Activated naive CD8-positive, alpha-beta T cell treated with anti-CD3 and anti-CD28 coated beads for 36 hours (primary cell): ENCODE measurements around the gene CFD. TPM values are rescaled to one million over a fixed set of nuclear protein-coding genes. Genes with fewer than 3 reads are reported as not detected.
"Not testable (repeated sequence)": the region's sequence is repeated elsewhere in the genome, so short reads cannot be mapped to it uniquely, and the experiment has no call there.

Source experiments
- DNase-seq: peaks from one replicate; pipeline ENCODE4 v3.0.0; 2021
- H3K27ac Mint-ChIP-seq: one replicate; pipeline ENCODE4 v1.8.0; 2022; ENCODE audit warnings: mild to moderate bottlenecking, moderate library complexity, mixed read lengths
- H3K27me3 Mint-ChIP-seq: one replicate; pipeline ENCODE4 v1.8.0; 2022; ENCODE audit warnings: mild to moderate bottlenecking, mixed read lengths
- H3K36me3 Mint-ChIP-seq: one replicate; pipeline ENCODE4 v1.8.0; 2021; ENCODE audit warnings: mild to moderate bottlenecking, mixed read lengths
- H3K4me1 Mint-ChIP-seq: one replicate; pipeline ENCODE4 v1.8.0; 2021; ENCODE audit warnings: mixed read lengths
- H3K4me3 Mint-ChIP-seq: one replicate; pipeline ENCODE4 v1.8.0; 2022; ENCODE audit warnings: mild to moderate bottlenecking, moderate library complexity, mixed read lengths
- H3K9me3 Mint-ChIP-seq: one replicate; pipeline ENCODE4 v1.8.0; 2022; ENCODE audit warnings: mixed read lengths
- total RNA-seq, 2 experiments: library from RNA; stranded (reverse); gene quantifications; one replicate each; pipeline ENCODE4 v1.2.3, GENCODE V29; 2021

CFD gene
- 1 to 10 TPM; 1.8 TPM for total RNA-seq

DNA sequence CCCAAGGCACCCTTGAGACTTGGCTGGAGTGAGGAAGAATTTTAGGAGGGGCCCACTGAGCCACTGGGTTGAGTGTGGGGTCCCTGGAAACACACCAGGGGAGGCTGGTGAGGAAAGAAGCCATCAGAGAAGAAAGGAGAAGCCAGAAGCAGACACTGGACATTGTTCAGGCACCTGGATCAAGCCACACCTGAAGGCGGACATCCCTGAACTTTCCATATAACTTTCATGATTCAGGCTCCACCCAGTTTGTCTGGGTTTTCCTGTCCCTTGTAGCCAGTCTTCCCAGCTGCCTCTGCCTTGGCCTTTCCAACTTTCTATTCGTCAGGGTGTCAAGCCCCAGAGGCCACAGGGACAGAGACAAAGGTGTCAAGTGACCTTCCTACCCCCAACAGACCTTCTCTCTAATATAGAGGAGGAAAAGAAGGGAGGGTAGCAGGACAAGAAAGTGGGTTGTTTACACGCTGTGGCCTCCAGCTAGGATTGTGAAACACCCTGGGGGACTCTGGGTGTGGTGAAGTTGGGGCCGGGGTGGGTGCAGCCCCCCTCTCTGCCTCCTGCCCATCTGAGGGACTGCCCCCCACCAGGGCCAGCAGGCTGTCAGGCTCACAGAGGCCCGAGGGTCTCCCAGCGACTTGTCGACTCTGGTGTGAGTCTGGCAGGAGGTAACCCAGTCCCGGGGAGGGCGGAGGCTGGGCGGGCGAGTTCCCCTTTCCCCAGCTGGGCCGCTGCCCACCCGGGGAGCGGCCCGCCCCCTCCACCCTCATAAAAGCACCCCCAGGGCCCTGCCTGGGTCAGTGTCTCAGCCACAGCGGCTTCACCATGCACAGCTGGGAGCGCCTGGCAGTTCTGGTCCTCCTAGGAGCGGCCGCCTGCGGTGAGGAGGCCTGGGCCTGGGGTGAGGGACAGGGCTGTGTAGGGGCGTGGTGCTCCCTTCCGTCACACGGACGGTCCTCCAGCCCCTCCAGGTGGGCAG is at the start of gene CFD:
Gene CFD (plus strand): TSS at position 797 of the 976 bp plus-strand sequence. CDS start 26 bp downstream, at position 823.
- H3K4me1 Mint-ChIP-seq, result peaks cover 10% of the 10 kb centered on the region
- no peak within 1 kb of the TSS for H3K27ac Mint-ChIP-seq
- no peak for DNase-seq
- H3K4me3 Mint-ChIP-seq, result peak within 1 kb of the TSS; percentile 34
- no peaks in the 10 kb centered on the region for H3K9me3 Mint-ChIP-seq
- H3K27me3 Mint-ChIP-seq, result peaks cover 21% of the 10 kb centered on the region
- no peaks in the 10 kb centered on the region for H3K36me3 Mint-ChIP-seq

DNA sequence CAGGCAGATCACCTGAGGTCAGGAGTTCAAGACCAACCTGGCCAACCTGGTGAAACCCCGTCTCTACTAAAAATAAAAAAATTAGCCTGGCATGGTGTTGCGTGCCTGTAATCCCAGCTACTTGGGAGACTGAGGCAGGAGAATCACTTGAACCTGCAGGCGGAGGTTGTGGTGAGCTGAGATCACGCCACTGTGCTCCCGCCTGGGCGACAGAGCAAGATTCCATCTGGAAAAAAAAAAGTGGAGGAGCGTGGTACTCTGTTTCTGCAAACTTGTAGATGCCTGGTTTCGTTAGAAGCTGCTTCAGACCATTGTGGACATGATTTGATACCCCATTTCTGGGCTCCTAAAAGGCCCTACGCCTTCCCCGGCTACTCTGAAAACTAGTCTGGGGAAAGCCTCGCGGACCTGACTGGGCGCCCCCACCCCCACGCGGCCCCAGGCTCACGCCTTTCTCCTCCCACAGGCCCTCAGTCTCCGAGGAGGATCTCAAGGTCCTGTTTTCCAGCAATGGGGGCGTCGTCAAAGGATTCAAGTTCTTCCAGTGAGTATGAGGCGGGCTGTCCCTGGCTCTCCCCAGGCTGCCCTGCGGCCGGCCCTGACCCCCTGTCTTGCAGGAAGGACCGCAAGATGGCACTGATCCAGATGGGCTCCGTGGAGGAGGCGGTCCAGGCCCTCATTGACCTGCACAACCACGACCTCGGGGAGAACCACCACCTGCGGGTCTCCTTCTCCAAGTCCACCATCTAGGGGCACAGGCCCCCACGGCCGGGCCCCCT is 49.2 kb upstream of the CFD start:
- Mint-ChIP-seq H3K36me3 (peaks cover 47% of the 10 kb centered on the region), H3K27me3 (peaks cover 3% of the 10 kb centered on the region), H3K27ac (no peak overlapping the region), H3K9me3 (no peaks in the 10 kb centered on the region), H3K4me1 (peaks cover 2% of the 10 kb centered on the region), H3K4me3 (no peak overlapping the region)
- no peak for DNase-seq

DNA sequence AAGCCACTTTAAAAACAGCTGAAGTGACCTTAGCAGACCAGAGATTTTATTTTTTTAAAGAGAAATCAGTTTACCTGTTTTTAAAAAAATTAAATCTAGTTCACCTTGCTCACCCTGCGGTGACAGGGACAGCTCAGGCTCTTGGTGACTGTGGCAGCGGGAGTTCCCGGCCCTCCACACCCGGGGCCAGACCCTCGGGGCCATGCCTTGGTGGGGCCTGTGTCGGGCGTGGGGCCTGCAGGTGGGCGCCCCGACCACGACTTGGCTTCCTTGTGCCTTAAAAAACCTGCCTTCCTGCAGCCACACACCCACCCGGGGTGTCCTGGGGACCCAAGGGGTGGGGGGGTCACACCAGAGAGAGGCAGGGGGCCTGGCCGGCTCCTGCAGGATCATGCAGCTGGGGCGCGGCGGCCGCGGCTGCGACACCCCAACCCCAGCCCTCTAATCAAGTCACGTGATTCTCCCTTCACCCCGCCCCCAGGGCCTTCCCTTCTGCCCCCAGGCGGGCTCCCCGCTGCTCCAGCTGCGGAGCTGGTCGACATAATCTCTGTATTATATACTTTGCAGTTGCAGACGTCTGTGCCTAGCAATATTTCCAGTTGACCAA is 48.5 kb upstream of the CFD start:
- H3K4me3 Mint-ChIP-seq, result no peak overlapping the region
- peaks cover 51% of the 10 kb centered on the region for H3K36me3 Mint-ChIP-seq
- peaks cover 2% of the 10 kb centered on the region for H3K4me1 Mint-ChIP-seq
- no peak for DNase-seq
- H3K27ac Mint-ChIP-seq, result no peak overlapping the region
- peaks cover 3% of the 10 kb centered on the region for H3K27me3 Mint-ChIP-seq
- peaks cover 2% of the 10 kb centered on the region for H3K9me3 Mint-ChIP-seq

DNA sequence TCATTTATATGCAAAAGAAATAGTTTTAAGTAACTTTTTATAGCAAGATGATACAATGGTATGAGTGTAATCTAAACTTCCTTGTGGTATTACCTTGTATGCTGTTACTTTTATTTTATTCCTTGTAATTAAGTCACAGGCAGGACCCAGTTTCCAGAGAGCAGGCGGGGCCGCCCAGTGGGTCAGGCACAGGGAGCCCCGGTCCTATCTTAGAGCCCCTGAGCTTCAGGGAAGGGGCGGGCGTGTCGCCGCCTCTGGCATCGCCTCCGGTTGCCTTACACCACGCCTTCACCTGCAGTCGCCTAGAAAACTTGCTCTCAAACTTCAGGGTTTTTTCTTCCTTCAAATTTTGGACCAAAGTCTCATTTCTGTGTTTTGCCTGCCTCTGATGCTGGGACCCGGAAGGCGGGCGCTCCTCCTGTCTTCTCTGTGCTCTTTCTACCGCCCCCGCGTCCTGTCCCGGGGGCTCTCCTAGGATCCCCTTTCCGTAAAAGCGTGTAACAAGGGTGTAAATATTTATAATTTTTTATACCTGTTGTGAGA is 47.9 kb upstream of the CFD start:
- H3K27ac Mint-ChIP-seq, result no peak overlapping the region
- peaks cover 4% of the 10 kb centered on the region for H3K9me3 Mint-ChIP-seq
- H3K36me3 Mint-ChIP-seq, result peaks cover 55% of the 10 kb centered on the region
- peaks cover 2% of the 10 kb centered on the region for H3K4me1 Mint-ChIP-seq
- no peak overlapping the region for H3K4me3 Mint-ChIP-seq
- no peak for DNase-seq
- H3K27me3 Mint-ChIP-seq, result peaks cover 3% of the 10 kb centered on the region

DNA sequence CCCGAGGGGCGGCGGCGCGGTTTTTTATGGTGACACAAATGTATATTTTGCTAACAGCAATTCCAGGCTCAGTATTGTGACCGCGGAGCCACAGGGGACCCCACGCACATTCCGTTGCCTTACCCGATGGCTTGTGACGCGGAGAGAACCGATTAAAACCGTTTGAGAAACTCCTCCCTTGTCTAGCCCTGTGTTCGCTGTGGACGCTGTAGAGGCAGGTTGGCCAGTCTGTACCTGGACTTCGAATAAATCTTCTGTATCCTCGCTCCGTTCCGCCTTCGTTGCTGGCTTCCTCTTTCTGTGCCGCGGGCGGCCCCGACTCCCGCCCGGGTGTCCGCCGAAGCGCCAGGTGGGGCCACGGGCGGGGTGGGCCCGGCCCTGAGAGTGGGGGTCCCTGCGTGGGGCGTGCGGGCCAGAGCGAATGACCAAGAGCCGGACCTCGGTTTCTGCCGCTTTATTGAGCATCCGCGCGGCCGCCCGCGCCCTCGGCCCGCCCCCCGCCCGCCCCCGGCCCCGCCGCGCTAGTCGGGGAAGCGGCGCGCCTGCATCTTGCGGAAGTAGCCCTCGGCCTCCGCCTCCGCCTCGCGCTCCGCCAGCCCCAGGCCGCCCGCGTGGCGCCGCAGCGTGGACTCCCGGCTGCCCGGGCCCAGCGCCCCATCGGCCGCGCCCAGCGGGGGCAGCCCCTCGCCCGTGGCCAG is 47.3 kb upstream of the CFD start:
- peaks cover 5% of the 10 kb centered on the region for H3K9me3 Mint-ChIP-seq
- H3K27me3 Mint-ChIP-seq, result peaks cover 3% of the 10 kb centered on the region
- H3K36me3 Mint-ChIP-seq, result peaks cover 51% of the 10 kb centered on the region
- DNase-seq, result no peak
- peaks cover 2% of the 10 kb centered on the region for H3K4me1 Mint-ChIP-seq
- no peak overlapping the region for H3K27ac Mint-ChIP-seq
- H3K4me3 Mint-ChIP-seq, result no peak overlapping the region

DNA sequence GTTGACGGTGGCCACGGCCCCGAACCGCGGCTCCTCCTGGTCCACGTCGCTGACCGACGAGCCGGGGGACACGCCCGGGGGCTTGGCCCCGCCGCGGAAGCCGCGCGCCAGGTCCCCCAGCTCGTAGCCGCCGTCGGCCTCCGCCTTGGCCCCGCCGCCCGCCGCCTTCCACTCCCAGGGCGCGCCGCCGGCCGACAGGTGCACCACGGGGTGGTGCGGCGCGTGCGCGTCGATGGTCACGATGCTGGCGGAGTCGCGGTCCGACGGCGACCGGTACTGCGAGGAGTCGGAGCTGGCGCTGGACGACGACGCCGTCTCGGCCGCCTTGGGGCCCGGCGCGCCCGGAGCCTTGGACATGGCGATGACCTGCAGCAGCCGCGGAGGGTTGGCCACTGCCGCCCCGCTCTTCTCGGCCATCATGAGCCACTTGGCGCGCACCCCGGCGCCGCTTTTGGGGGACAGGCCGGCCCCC is 46.7 kb upstream of the CFD start:
- Mint-ChIP-seq H3K36me3 (peaks cover 46% of the 10 kb centered on the region), H3K4me1 (peaks cover 2% of the 10 kb centered on the region), H3K4me3 (no peak overlapping the region), H3K27me3 (peaks cover 3% of the 10 kb centered on the region), H3K27ac (no peak overlapping the region), H3K9me3 (peaks cover 5% of the 10 kb centered on the region)
- DNase-seq, result no peak

DNA sequence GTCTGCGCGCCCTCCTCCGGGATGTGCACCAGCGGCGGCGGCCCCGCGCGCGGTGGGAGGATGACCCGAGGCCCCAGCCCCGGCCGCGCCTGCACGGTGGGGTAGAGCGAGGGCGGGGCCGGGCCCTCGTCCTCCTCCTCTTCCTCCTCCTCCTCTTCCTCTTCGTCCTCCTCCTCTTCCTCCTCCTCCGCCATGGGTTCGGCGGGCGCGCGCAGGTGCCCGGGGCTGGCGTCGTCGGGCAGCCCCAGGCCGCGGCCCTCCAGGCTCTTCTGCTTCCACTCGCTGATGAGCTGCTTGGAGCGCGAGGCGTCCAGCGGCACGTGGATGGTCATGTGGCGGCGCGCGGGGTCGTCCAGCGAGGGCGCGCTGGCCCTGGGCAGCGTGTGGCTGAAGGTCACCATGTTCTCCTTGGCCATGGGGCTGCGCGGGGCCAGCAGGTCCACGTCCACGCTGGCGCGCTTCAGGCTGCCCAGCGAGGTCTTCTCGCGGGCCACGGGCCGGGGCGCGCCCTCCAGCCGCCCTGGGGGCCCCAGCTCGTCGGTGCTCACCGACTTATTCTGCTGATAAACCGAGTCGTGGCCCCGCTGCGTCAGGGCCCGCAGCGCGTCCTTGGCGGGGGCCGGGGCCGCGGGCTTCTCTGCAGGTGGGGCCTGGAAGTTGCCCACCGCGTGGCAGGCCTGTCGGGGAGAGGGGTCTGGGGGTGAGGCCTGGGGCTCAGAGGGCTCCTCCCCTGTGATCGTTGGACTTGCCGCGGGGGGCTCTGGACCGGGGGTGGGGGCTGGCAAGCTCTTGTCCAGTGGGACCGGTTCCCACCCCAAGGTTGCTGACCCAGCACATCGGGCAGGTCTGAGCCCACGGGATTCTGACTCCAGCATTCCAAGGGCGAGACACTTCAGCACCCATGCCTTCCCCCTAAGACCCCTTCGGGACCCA is 46.0 kb upstream of the CFD start:
- Mint-ChIP-seq H3K4me3 (peak overlapping the region; percentile 14), H3K4me1 (peaks cover 2% of the 10 kb centered on the region), H3K36me3 (peaks cover 42% of the 10 kb centered on the region), H3K9me3 (peaks cover 5% of the 10 kb centered on the region), H3K27ac (peak overlapping the region; percentile 75), H3K27me3 (peaks cover 3% of the 10 kb centered on the region)
- DNase-seq, result no peak

DNA sequence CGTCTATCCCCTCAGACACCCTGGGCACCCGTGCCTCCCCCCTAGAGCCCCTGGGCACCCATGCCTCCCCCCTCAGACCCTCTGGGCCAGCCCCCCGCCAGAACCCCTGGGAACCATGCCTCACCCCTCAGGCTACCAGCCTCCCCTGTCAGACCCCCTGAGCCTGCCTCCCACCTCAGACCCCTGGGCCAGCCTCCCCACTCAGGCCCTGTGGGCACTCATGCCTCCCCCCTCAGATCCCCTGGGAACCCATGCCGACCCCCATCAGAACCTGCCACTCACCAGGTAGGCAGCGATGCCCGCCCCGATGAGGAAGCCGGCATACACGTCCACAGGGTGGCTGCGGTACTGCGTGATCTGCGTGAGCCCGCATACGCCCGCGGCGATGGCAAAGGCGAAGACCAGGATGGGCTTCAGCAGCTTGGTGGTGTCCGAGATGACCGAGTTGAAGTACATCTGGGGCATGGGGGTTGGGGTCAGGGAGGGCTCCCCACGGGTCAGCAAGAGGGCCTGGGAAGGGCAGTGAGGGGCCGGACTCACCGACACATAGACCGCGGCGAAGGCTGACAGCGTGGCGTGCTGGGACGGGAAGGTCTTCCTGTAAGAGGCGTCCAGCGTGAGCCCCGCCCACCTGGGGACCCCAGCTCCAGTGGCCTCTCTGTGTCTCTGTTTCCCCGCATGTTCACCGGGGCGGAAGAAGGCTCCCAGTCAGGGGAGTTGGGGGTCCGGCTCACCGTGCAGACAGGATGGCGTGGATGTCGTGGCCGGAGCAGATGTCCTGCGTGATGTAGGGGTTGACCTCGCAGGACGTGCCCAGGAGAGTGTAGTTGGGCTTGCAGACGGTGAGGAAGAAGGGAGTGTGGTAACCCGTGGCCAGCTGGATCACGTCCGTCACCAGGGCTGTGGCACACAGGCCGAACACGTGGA is 45.0 kb upstream of the CFD start:
- peaks cover 2% of the 10 kb centered on the region for H3K4me1 Mint-ChIP-seq
- peak overlapping the region; percentile 75 for H3K27ac Mint-ChIP-seq
- H3K9me3 Mint-ChIP-seq, result peaks cover 5% of the 10 kb centered on the region
- peaks cover 40% of the 10 kb centered on the region for H3K36me3 Mint-ChIP-seq
- DNase-seq, result no peak
- peak overlapping the region; percentile 47 for H3K4me3 Mint-ChIP-seq
- peaks cover 3% of the 10 kb centered on the region for H3K27me3 Mint-ChIP-seq

DNA sequence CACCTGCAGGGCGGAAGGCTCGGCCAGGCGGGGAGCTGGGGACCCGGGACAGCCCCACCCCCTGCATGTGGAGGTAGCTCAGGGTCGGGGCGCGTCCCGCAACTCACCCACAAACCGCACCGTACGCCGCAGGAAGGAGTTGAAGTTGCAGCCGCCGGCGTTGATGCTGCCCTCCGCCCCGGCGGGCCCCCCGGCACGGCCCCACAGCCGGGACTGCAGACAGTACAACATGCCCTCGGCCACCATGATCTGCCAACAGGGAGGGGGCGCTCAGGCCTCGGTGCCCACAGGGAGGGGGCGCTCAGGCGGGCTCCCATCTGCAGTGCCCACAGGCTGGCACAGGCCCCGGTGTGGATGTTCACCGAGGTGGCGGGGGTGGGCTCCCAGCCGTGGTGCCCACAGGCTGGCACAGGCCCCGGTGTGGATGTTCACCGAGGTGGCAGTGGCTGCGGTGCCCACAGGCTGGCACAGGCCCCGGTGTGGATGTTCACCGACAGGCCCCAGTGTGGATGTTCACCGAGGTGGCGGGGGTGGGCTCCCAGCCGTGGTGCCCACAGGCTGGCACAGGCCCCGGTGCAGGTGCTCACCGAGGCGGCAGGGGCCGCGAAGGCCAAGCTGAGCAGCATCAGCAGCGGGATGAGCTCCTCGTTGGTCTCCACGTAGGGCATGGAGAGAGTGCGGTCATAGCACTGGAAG is 44.2 kb upstream of the CFD start:
- Mint-ChIP-seq H3K9me3 (peaks cover 5% of the 10 kb centered on the region), H3K4me1 (peaks cover 2% of the 10 kb centered on the region), H3K27ac (no peak overlapping the region), H3K4me3 (peak overlapping the region; percentile 47), H3K36me3 (peaks cover 36% of the 10 kb centered on the region), H3K27me3 (peaks cover 3% of the 10 kb centered on the region)
- no peak for DNase-seq

DNA sequence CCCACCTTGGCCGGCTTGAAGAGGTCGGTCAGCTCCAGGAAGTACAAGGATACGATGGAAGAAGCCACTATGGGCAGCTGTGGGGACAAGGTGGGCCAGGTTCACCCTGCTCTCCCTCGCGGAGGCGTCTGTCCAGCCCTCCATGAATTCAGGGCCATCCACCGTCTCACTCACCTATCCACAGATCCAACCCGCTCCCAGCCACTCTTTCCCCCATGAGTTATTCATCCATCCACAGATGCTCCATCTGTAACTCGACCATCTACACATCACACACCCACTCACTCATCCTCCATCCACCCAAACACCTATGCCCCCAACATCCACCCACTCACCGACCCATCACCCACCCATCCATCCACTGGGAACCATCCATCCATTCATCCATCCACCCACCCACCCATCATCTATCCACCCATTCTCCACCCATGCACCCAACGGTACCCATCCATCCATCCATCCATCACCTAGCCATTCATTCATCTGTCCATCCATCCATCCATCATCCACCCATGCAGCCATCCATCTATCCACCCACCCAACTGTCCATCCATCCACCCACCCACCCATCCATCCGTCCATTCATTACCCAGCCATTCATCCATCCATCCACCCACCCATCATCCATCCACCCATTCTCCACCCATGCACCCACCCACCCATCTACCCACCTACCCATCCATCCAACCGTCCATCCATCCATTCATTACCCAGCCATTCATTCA is 43.5 kb upstream of the CFD start:
- peaks cover 3% of the 10 kb centered on the region for H3K27me3 Mint-ChIP-seq
- peaks cover 33% of the 10 kb centered on the region for H3K36me3 Mint-ChIP-seq
- no peak overlapping the region for H3K4me3 Mint-ChIP-seq
- peak overlapping the region; percentile 31 for H3K27ac Mint-ChIP-seq
- H3K9me3 Mint-ChIP-seq, result peaks cover 5% of the 10 kb centered on the region
- DNase-seq, result no peak
- H3K4me1 Mint-ChIP-seq, result peaks cover 2% of the 10 kb centered on the region

DNA sequence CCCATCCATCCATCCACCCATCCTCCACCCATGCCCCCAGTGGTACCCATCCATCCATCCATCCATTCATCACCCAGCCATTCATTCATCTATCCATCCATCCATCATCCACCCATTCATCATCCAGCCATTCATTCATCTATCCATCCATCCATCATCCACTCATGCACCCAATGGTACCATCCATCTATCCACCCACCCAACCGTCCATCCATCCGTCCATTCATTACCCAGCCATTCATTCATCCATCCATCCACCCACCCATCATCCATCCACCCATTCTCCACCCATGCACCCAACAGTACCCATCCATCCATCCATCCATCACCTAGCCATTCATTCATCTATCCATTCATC is 43.0 kb upstream of the CFD start:
- H3K4me1 Mint-ChIP-seq, result peaks cover 2% of the 10 kb centered on the region
- peaks cover 5% of the 10 kb centered on the region for H3K9me3 Mint-ChIP-seq
- H3K27ac Mint-ChIP-seq, result peak overlapping the region; percentile 1
- DNase-seq, result no peak
- peaks cover 3% of the 10 kb centered on the region for H3K27me3 Mint-ChIP-seq
- no peak overlapping the region for H3K4me3 Mint-ChIP-seq
- H3K36me3 Mint-ChIP-seq, result peaks cover 30% of the 10 kb centered on the region

DNA sequence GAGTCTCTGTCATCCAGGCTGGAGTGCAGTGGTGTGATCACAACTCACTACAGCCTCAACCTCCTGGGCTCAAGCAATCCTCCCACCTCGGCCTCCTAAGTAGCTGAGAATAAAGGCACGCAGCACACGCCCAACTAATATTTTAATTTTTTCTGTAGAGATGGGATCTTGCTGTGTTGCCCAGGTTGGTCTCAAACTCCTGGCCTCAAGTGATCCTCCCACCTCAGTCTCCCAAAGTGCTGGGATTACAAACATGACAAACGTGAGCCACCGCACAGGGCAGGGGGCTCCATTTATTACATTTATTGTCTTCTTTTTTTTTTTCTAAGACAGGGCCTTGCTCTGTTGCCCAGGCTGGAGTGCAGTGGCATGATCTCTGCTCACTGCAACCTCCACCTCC is 39.3 kb upstream of the CFD start:
- H3K27me3 Mint-ChIP-seq, result peaks cover 19% of the 10 kb centered on the region
- not testable (repeated sequence) for H3K4me1 Mint-ChIP-seq, H3K36me3 Mint-ChIP-seq, H3K27ac Mint-ChIP-seq, H3K4me3 Mint-ChIP-seq, H3K9me3 Mint-ChIP-seq, DNase-seq
